8988T (cell line): ENCODE data around the gene KREMEN1.

Experiments
- DNase-seq: peaks from one replicate; pipeline ENCODE4 v3.0.0; 2011

The KREMEN1 gene

DNA sequence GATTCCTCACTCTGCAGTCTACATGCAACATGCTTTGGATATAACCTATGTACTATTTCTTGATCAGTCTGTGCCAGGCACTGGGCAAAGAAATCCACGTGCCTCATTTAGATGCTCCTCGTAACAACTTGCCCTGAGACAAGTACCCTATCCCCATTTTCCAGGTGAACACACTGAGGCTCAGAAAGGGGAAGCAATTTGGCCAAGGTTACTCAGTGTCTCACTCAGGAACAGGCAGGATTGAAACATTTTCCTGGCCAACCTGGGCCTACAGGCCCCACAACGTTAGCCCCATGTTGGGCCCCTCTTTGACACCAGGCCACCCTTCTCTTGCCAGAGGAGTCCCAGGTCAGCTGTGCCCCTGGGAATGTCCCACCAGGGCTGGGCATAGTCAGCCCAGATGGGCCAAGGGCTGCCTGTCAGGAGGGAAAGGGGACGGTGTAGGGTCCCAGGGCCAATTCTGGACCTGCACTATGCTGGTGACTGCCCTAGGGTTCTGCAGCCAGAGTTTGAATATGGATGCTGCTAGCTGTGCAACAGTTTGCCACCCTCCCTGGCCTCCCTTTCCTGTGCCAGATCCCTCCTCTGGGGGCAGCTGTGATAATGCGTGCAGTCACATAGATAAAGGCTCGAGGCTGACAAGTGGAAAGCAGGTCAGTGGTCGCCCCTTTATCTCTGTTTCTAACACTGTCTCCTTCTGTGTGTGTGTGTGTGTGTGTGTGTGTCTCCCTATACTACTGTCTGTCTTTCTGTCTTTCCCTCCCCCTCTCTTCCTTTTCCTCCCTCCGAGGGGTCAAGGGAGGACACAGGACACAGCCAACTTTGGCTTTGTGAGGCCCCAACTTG lies 122.5 kb downstream of the KREMEN1 start:
- DNase-seq: no peak

DNA sequence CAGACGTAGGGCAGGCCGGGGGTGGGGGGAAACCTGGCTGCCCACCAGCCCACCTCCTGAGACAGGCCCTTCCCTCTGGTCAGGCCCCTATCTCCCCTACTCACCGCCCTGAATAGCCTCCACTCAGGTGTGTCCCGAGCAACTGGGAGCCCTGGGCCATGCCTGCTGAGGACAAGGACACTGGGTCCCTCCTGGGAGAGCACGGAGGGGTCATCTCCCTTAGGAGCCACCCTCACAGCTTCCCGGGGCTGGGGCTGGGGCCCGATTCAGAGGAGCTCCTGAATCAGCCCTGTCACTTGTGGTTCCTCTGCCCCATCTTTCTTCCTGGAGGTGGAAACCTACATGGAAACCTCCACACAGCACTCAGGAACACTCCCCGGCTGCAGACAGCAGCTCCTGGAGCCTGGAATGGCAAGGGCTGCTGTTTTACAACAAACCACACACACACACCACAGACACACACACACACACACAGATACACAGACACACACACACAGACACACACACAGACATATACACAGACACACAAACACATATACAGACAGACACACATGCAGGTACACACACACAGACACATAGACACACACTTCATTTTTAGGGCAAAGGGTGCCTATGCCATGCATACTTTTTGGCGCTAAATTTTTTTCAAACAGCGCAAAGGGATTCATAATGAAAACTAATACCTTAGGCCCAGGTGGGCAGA lies 123.3 kb downstream of the KREMEN1 start:
- no peak for DNase-seq

DNA sequence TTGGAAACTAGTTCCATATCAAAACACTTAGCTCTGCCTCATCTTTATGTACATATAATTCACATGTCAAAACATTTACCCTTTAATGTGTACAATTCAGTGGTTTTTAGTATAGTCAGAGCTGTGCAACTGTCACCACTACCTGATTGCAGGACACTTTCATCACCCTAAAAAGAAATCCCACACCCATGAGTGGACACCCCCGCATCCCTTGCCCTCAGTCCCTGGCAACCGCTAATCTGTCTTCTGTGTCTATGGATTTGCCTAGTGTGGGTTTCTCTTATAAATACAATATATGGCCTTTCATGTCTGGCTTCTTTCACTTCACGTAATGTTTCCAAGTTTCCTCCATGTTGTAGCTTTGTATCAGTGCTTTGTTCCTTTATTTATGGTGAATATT lies 124.3 kb downstream of the KREMEN1 start:
- no peak for DNase-seq

DNA sequence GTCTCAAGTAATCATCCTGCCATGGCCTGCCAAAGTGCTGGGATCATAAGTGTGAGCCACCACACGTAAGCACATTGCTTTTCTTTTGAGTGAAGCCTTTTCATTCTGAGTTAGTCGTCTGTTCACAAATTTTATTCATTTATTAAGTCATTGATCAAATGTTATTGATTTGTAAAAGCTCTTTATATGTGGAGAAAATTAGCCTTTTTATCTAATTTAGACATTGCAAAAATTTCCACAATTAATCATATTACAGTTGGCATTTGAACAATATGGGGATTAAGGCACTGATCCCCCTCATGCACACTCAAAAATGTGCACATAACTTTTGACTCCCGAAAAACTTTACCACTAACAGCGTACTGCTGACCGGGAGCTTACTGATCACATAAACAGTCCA lies 125.4 kb downstream of the KREMEN1 start:
- no peak for DNase-seq

DNA sequence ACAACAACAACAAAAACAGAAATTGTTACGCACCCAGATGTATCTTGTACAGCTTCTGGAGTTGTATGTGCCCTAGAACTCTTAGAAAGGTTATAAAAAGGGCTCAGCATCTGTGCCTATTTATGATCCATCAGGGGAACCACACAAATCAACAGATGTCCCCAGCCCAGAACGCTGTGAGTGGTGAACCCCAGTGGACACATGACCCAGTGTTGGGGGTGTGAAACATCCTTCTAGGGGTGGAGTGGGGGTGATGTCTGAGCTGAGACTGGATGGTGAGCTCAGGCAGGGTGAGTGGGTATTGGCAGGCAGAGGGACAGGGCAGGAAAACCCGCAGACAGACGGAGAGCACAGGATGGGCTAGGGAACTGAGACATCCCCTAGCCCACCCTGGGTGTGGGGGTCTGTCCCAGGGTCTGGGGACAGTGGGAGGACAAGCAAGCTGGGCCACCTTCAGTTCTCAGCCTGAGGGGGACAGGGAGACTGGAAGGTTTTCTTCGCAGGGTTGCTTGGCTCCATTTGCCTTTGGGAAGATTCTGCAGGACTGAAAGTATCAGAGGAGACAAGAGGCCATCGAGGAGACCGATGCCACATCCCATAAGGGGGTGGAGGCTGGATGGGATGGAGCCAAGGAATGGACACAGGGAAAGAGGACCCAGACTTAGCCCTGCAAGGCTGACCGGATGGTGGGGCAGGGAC lies 127.0 kb downstream of the KREMEN1 start:
- no peak for DNase-seq

DNA sequence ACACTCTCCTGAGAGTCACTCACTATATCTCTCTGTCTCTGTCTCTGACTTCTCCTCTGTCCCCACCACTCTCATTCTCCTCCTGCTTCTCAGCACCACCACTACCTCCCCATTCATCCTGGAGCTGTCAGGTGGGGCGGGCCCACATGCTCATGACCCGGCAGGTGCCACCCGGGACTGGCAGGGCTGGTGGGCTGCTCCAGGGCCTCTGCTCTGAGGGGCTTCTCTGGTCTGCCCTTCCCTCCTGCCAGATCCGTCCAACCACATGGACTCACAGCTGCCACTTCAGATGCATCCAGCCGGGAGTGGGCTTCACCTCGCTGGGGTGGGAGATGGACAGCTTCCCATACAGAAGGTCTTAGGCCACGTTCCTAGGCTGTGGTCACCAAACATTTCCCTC lies 128.1 kb downstream of the KREMEN1 start:
- DNase-seq: no peak

DNA sequence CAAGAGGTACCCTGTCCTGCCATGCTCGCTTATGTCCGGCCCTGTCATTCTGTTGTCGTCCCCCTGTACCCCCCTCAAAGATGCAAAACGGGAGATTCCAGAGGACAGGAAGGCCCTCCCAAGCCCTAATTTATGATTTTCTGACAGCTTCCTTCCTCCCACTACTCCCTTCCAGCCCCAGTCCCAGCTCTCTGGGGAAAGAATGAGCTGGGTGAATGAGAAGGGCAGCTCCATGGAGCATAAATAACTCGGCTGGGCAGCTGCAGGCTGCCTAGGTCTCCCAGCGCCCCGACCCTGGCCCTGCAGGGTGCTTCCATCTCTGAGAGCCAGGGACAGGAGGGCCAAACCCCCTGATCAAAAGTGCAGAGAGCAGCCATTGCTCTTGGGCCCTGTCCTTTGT lies 128.9 kb downstream of the KREMEN1 start:
- peak; percentile 8 for DNase-seq

DNA sequence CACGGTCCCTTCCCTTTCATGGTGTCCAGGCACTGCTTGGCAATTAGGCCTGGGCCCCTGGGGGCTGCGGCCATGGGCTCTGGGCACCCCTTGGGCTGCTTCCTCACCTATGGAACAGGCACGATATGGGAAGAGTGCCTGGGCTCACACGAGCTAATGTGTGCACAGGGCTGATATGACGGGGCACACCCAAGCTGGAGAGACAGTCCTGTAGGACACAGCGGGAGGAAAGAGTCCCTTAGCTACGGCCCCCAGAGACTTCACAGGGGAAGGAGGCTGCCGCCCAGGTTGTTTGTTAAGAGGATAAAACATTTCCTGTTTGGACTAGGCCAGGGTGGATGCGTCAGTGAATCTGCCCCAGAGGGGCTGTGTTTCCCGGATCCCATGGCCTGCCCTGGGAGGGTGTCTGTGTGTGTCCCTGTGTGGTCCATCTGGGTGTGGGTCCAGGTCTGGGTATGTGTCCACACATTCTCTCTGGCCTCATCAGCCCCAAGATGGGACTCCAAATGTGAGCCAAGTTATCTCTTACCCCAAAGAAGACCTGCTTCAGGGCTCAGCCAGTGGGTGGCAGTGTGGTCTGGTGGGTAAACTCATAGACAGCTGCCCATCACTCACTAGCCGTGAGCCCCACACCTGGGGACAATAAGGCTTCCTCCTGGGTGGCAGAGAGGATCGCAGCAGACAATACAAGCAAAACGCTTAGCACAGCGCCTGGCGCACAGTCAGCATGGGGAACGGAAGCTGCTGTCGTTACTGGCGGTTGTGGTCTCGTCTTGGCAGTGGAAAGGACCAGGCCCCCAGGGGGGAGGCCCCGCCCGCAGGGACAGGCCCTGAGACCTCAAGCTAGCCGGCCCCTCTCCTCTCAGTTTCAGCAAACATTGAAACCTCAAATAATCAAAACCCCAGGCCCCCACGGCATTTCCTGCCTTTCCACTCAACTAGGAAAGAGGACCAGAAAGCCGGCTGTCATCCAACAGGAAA lies 129.7 kb downstream of the KREMEN1 start:
- peak; percentile 78 for DNase-seq

DNA sequence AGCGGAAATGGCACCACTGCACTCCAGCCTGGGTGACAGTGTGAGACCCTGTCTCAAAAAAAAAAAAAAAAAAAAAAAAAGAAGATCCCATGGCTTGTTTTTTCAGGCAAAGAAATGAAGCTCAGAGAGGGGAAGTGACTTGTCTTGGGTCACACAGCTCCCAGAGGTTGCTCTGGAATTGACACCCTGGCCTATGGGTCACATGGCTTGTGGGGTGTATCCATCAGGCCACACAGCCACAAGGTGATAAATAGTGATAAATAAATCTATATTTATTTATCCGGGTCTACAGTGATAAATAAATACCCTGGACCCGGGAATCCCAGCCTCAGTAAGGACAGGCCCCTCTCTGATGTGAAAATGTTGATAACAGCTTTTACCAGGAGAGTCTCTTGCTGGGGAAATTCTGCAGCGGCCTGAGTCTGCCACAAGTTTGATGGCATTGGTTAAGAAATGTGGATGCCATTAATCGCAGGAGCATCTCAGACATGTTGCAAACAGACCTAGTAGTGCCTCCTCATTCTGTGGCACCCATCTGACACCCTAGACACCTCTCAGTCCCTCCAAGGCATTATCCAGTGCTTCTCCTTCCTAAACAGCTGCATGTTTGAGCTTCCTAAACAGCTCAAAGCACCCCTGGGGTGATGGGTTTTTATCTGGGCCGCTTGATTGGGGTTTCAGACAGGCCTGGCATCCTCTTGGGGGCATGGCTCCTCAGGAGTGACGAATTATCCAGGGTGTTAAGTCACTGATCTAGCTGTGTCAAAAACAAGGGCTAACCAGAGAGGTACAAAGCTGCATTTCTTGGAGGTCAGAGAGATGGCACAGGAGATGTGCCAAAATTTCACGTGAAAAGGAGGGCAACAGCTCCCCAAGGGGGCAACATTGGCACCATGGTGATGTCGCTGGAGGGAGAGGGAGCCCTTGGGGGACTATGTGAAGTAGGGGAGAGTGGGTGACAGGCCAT lies 130.9 kb downstream of the KREMEN1 start:
- DNase-seq: no peak

DNA sequence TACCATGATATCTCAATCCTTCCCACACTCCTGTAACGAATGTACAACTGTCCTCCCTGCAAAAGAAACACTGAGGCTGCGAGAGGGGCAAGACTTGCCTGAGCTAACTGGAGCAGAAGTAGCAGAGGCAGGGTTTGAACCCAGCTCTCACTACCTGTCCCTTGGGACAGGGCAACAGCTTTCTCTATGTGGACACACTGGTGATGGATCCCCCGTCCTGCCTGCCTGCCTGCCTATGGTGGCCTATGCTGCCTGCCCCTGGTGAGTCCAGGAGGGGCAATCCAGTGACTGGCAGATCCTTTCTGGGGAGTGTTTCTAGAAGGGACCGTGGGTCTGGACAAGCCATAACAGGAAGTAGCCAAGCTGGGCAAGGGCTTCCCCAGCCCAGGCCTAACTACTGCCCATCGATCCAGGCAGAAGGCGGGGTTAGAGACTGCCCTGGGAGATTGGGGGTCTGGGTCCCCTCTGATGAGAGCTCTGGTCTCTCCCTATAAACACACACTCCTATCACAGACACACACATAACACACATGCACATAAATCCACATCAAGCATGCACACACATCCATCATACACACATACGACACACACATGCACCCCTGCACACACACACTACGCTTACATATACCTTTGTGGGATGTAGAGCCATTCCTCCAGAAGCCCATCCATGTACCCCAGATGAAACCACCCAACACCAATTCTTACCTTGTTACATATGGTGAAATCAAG lies 131.8 kb downstream of the KREMEN1 start:
- peak; percentile 20 for DNase-seq

DNA sequence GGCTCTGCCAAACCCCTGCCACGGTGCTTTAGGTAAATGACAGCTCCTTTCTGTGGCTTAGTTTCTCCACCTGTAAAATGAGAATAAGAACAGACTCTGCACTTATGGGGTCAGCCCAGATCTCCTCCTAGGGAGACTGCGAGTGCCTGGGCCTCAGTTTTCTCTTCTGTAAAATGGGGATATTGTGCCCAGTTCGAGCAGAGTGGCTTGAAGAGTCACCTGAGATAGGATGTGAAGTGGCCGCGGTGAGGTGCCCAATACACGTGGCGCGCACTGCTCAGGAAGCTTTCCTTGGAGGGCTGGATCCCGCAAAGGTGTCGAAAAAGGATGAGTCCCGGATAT lies 132.4 kb downstream of the KREMEN1 start:
- DNase-seq: no peak

DNA sequence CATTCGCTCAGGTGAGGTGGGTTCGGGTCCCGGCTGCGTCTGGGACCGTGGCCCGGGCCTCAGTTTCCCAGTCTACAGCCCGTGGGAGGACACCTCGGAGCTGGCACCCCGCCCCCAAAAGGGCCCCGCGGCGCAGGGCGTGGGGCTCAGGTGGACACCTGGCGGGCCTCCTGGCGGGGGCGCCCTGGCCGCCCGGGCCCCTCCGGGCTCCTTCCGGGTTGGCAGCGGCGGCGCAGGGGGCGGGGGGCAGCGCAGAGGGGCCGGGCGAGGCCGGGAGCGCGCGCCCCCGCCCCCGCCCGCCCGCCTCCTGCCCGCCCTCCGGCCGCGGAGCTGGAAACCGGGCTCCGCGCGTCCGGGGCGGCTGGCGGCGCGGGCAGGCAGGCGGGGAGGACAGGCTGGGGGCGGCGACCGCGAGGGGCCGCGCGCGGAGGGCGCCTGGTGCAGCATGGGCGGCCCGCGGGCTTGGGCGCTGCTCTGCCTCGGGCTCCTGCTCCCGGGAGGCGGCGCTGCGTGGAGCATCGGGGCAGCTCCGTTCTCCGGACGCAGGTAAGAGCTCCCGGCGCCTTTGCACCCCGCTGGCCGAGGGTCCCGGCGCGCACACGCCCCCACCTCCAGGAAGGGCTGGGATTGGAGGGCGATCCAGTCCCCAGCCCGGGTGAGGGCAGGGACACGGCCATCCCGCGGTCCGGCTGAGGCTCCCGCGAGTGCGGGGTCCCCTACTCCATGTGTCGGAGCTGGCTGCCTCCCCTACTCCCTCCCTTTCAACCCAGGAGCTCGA lies 132.9 kb downstream of the KREMEN1 start, which contains the start of gene EMID1:
EMID1 (plus strand) TSS at position 303 of the 778 bp plus-strand sequence; CDS start at position 446, 143 bp downstream.
- peak; percentile 65 for DNase-seq

DNA sequence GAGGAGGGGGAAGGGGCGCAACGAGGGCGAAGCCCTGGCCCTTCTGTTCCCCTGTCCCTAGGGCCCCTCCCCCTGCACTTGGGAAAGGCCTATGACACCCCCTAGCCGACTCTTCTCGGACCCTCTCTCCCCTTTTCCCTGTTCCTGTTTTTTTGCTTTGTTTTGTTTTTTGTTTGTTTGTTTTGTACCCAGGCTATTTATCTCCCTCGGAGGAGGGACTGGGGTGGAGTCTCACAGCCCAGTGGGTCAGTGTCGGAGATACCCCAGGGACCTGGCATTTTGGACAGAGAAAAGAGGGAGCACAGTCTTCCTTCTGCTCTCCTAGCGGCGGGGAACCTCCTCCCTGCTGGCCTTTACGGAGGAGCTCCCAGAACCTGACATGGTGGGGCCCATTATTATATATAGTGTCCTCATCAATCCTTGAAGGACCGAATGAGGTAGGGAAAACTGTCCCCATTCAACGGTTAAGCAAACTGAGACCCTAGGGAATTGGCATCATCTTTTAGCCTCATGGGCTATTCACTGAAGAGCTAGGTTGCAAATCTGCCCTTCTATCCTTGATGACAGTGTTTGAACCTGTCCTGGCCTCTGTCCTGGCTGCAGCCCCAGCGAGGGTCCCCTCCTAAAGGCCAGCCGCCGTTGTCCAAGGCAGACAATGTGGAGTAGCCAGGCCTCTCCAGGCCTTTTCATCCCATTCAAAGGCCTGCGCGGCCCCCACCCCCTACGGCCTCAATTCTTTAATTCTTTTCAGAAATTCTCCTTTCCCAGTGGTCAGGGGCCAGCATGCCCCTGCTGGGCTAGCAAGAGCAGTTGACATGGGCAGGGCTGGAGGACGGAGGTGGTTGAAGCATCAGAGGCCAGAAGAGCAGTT lies 133.8 kb downstream of the KREMEN1 start:
- DNase-seq: peak; percentile 11

DNA sequence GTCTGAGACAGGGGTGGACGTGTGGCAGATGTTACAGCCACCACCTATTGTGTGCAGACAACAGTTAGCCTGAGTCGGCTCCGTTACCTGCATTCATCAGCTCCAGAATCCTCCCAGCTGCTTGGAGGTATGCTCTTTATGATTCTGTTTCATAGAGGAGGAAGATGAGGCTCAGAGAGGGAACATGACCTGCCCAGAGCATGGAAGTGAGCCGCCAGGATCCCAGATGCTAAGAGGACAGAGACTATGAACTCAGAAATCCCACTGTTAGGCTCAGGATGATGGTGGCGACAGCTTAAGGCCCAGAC lies 134.4 kb downstream of the KREMEN1 start:
- DNase-seq: no peak

DNA sequence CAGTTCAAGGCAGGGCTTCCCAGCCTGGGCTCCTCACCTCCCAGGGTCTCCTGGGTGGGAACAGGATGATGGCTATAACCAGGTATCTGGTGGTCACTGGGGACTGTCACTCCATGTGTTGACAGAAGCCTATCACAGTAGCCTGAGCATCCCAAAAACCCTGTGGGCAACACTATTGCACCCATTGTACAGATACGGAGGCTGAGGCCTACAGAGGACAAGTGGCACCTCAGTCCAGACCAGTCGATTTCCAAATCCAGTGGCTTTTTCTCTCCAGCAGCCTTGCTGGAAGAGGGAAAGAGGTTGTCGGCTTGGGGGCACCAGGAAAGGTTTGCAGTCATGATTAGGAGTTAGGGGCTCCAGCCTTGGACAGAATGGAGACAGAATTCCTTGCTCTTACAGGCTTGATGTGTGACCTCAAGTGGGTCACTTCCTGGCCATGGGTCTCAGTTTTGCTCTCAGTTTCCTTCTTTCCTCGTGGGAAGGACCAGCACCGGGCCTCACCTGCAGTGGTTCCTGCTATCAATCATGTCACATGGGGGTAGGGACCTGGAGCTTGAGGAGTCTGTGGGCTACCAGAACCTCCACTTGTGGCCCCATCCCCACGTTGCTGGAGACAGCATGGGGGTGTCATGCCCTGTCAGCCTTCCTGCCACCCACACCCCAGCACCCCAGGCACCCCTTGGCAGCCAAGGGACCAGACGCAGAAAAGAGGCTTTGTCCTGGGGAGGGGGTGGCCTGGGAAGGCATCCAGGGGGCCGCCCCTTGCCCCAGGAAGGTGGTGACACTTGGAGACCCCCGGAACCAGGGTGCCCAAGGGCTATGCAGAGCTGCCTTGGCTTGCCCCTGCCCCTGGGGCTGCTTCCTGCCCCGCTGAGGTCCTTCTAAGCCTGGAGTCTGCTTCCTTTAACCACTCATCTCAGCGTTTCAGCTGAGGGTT lies 135.0 kb downstream of the KREMEN1 start:
- DNase-seq: peak; percentile 5

DNA sequence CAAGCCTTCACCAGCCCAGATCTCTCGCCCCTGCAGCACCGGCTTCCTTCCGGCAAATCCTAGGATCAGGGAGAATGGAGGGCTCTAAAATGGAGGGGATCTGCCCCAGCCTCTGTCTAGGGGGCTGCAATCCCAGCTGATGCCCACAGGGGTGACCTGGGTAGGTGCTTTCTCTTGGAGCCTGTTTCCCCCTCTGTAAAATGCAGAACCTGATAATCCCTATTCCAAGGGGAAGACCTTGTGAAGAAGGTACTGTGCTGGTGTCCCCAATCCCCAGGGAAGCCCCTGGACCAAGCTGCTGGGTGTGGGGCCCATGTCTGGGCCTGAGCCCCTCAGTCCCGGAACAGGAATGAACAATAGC lies 135.6 kb downstream of the KREMEN1 start:
- DNase-seq: peak; percentile 38

DNA sequence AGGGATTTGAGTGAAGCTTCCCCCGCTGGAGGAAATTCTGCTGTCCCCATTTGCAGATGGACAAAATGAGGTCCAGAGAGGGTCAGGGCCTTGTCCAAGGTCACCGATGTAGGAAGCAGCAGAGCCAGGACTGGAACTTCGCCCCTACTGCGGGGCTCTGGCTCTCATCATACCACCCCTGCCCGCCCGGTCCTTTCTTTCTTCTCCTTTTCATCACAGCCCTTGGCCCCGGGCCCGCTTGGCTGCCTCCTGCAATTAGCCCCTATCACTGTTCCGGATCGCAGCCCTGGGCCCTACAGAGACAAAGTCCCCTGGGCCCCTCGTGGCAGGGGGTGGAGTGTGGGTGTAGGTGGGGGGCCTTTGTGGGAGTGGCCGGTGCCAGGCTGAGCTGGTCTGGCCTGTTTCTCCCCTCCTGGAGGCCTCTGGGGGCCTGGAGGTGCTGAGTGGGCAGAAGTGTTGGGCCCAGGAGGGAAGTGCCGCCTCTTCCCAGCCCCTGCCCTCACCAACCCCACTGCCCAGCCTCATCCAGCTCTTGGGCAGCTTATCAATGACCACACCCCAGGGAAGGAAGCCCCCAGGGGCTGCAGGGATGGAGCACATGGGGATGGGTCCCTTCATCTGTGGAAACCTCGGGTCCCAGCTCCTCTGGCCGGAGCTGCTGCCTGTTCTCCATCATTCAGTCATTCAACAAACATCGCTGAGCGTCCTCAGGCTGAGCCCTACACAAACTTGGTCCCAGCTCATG lies 136.2 kb downstream of the KREMEN1 start:
- DNase-seq: peak; percentile 11
